IMR-90 (cell line): ENCODE results near the gene NOP9. TPM values are rescaled to one million over a fixed set of nuclear protein-coding genes. Genes with fewer than 3 reads are reported as not detected.

Source experiments
- ATAC-seq: fragments of 200-7000 bp; cut with Tn5 transposase; 2 replicates; pipeline ENCODE4 v1.9.1; 2020; ENCODE audit warnings: low read depth, mild to moderate bottlenecking, moderate library complexity
- BruUV-seq: library from RNA; stranded (reverse); fragments of 400-500 nt; replicated peaks from 2 replicates; lab custom pipeline; 2021; lab: Mats Ljungman, UMichigan
- CTCF ChIA-PET: fragments of 300-600 bp; formaldehyde crosslinking; extraction: SDS; loops from one replicate; lab custom pipeline; 2021; ENCODE audit warnings: antibody characterized with exemption; lab: Yijun Ruan, JAX
- POLR2A ChIA-PET: fragments of 300-600 bp; sonication (Branson Sonifier 250); formaldehyde crosslinking; loops from one replicate; lab custom pipeline; 2022; ENCODE audit warnings: antibody characterized with exemption; ENCODE audit not compliant: unreplicated experiment; lab: Charles Lee
- DNase-seq: peaks from one replicate; pipeline ENCODE4 v3.0.0; 2013
- H2AFZ ChIP-seq: replicated peaks from 2 replicates; pipeline ENCODE3; 2013; ENCODE audit warnings: low read length, mild to moderate bottlenecking; ENCODE audit not compliant: poor library complexity
- H2AK5ac ChIP-seq: 2 replicates; pipeline ENCODE4 v1.6.1; 2013; ENCODE audit warnings: low read depth, low read length, inconsistent platforms
- H2AK9ac ChIP-seq: replicated peaks from 2 replicates; pipeline ENCODE3; 2013; ENCODE audit warnings: mild to moderate bottlenecking, low read depth, low read length, moderate library complexity; ENCODE audit not compliant: poor library complexity
- H2BK120ac ChIP-seq: 2 replicates; pipeline ENCODE4 v1.6.1; 2013; ENCODE audit warnings: low read depth, low read length, inconsistent platforms
- H2BK15ac ChIP-seq: 3 replicates; pipeline ENCODE4 v1.6.1; 2013; ENCODE audit warnings: low read depth, low read length, inconsistent platforms
- H2BK20ac ChIP-seq: 2 replicates; pipeline ENCODE4 v1.6.1; 2013; ENCODE audit warnings: low read depth, mild to moderate bottlenecking, inconsistent platforms, low read length, moderate library complexity
- H2BK5ac ChIP-seq: 2 replicates; pipeline ENCODE4 v1.6.1; 2013; ENCODE audit warnings: mild to moderate bottlenecking, low read depth, low read length, inconsistent platforms; ENCODE audit not compliant: poor library complexity, severe bottlenecking
- H3K14ac ChIP-seq: replicated peaks from 2 replicates; pipeline ENCODE4 v1.6.1; 2013; ENCODE audit warnings: low read depth, low read length, inconsistent platforms
- H3K18ac ChIP-seq: 2 replicates; pipeline ENCODE4 v1.6.1; 2013; ENCODE audit warnings: low read depth, low read length, control low read depth
- H3K23ac ChIP-seq: 2 replicates; pipeline ENCODE4 v1.6.1; 2013; ENCODE audit warnings: low read depth, low read length, inconsistent platforms
- H3K27ac ChIP-seq: 2 replicates; pipeline ENCODE4 v1.5.1; 2013; ENCODE audit warnings: mild to moderate bottlenecking, control low read depth, low read length; ENCODE audit not compliant: insufficient read depth
- H3K27me3 ChIP-seq: 2 replicates; pipeline ENCODE4 v1.6.1; 2013; ENCODE audit warnings: low read length; ENCODE audit not compliant: control insufficient read depth, insufficient read depth
- H3K36me3 ChIP-seq: 2 replicates; pipeline ENCODE4 v1.6.1; 2013; ENCODE audit warnings: low read length, mixed read lengths; ENCODE audit not compliant: control insufficient read depth, insufficient read depth
- H3K4ac ChIP-seq: 2 replicates; pipeline ENCODE4 v1.6.1; 2013; ENCODE audit warnings: low read depth, low read length, inconsistent platforms
- H3K4me1 ChIP-seq: 2 replicates; pipeline ENCODE4 v1.6.1; 2013; ENCODE audit warnings: low read length, mixed read lengths; ENCODE audit not compliant: control insufficient read depth, insufficient read depth
- H3K4me2 ChIP-seq: 2 replicates; pipeline ENCODE4 v1.6.1; 2013; ENCODE audit warnings: low read depth, mild to moderate bottlenecking, control low read depth, low read length, moderate library complexity
- H3K4me3 ChIP-seq: 2 replicates; pipeline ENCODE4 v1.5.1; 2013; ENCODE audit warnings: low read depth, mild to moderate bottlenecking, control low read depth, low read length, moderate library complexity; ENCODE audit not compliant: insufficient read depth
- H3K56ac ChIP-seq: 2 replicates; pipeline ENCODE4 v1.6.1; 2013; ENCODE audit warnings: low read length, inconsistent platforms; ENCODE audit not compliant: insufficient read depth; ENCODE audit errors: extremely low read depth
- H3K79me1 ChIP-seq, 2 experiments: 2 replicates each; pipeline ENCODE4 v1.6.1; 2013; ENCODE audit warnings: low read length in 2 of 2, inconsistent platforms in 1 of 2, low read depth in 1 of 2
- H3K9ac ChIP-seq: 2 replicates; pipeline ENCODE4 v1.6.1; 2013; ENCODE audit warnings: low read depth, low read length, control low read depth
- H3K9me1 ChIP-seq: 2 replicates; pipeline ENCODE4 v1.6.1; 2013; ENCODE audit warnings: low read length, inconsistent platforms; ENCODE audit not compliant: insufficient read depth
- H3K9me3 ChIP-seq: 2 replicates; pipeline ENCODE4 v1.6.1; 2013; ENCODE audit warnings: low read length; ENCODE audit not compliant: control insufficient read depth, insufficient read depth
- H4K20me1 ChIP-seq: 2 replicates; pipeline ENCODE4 v1.6.1; 2013; ENCODE audit warnings: low read length, inconsistent platforms; ENCODE audit not compliant: insufficient read depth
- H4K5ac ChIP-seq: 2 replicates; pipeline ENCODE4 v1.6.1; 2013; ENCODE audit warnings: mild to moderate bottlenecking, low read depth, low read length, control low read depth
- H4K8ac ChIP-seq, 2 experiments: 2 replicates each; pipeline ENCODE4 v1.6.1; 2013; ENCODE audit warnings: low read depth in 2 of 2, low read length in 2 of 2, control low read depth in 1 of 2, inconsistent platforms in 1 of 2
- H4K91ac ChIP-seq: 2 replicates; pipeline ENCODE4 v1.6.1; 2013; ENCODE audit warnings: low read depth, low read length, inconsistent platforms; ENCODE audit not compliant: insufficient read depth
- BHLHE40 ChIP-seq: fragments of 150-350 bp; IDR thresholded peaks from 2 replicates; pipeline ENCODE4 v1.6.1; 2016; ENCODE audit warnings: mild to moderate bottlenecking, low read depth, low read length
- CEBPB ChIP-seq: IDR thresholded peaks from 2 replicates; pipeline ENCODE4 v1.6.1; 2012; ENCODE audit warnings: low read depth, low read length, improper control_type of control experiment
- CHD1 ChIP-seq: IDR thresholded peaks from 2 replicates; pipeline ENCODE4 v1.6.1; 2012; ENCODE audit warnings: low read depth, low read length, improper control_type of control experiment
- FOS ChIP-seq: fragments of 150-350 bp; IDR thresholded peaks from 2 replicates; pipeline ENCODE4 v1.6.1; 2016; ENCODE audit warnings: low read depth, low read length
- MAFK ChIP-seq: IDR thresholded peaks from 2 replicates; pipeline ENCODE4 v1.6.1; 2012; ENCODE audit warnings: low read depth, low read length, improper control_type of control experiment
- MAZ ChIP-seq: IDR thresholded peaks from 2 replicates; pipeline ENCODE4 v1.6.1; 2012; ENCODE audit warnings: low read depth, mild to moderate bottlenecking, low read length, improper control_type of control experiment, moderate library complexity, borderline replicate concordance
- MXI1 ChIP-seq: IDR thresholded peaks from 2 replicates; pipeline ENCODE4 v1.6.1; 2012; ENCODE audit warnings: low read depth, mild to moderate bottlenecking, low read length, moderate library complexity, borderline replicate concordance
- NFE2L2 ChIP-seq: fragments of 150-350 bp; IDR thresholded peaks from 2 replicates; pipeline ENCODE4 v1.6.1; 2016; ENCODE audit warnings: low read depth, mild to moderate bottlenecking, low read length
- POLR2A ChIP-seq: IDR thresholded peaks from 2 replicates; pipeline ENCODE4 v1.6.1; 2012; ENCODE audit warnings: mild to moderate bottlenecking, low read depth, low read length
- RAD21 ChIP-seq: IDR thresholded peaks from 2 replicates; pipeline ENCODE4 v1.6.1; 2012; ENCODE audit warnings: low read length, improper control_type of control experiment
- RCOR1 ChIP-seq: IDR thresholded peaks from 2 replicates; pipeline ENCODE4 v1.6.1; 2012; ENCODE audit warnings: mild to moderate bottlenecking, low read length, improper control_type of control experiment; ENCODE audit not compliant: insufficient replicate concordance
- RFX5 ChIP-seq: IDR thresholded peaks from 2 replicates; pipeline ENCODE4 v1.8.0; 2012; ENCODE audit warnings: low read depth, mild to moderate bottlenecking, low read length, moderate library complexity
- SMC3 ChIP-seq: fragments of 150-350 bp; IDR thresholded peaks from 2 replicates; pipeline ENCODE4 v1.6.1; 2016; ENCODE audit warnings: low read depth, mild to moderate bottlenecking, antibody characterized with exemption, low read length, moderate library complexity
- WGBS, 2 experiments: methylation state at CpG; one replicate each; pipeline versions ENCODE4 v1.1.5 to v1.1.7; 2013; ENCODE audit warnings: missing lambda C conversion rate in 2 of 2; ENCODE audit not compliant: insufficient read length in 1 of 2; ENCODE audit errors: extremely low coverage in 2 of 2; 5-methylcytosine and 5-hydroxymethylcytosine counted together
- dilution Hi-C: fragments of 300-500 bp; cut with HindIII; formaldehyde crosslinking; loops from one replicate; pipeline ENCODE4 v1.14.3; 2018; ENCODE audit warnings: low sequenced_read_pairs; ENCODE audit not compliant: unreplicated experiment
- in situ Hi-C: fragments of 300-500 bp; cut with MboI; formaldehyde crosslinking; loops from 3 replicates; pipeline ENCODE4 v1.14.3; 2019; ENCODE audit warnings: low sequenced_read_pairs, inconsistent platforms, mixed read lengths
- intact Hi-C: fragments of 100-400 bp; cut with micrococcal nuclease; formaldehyde crosslinking; loops from 2 replicates; pipeline ENCODE4 v1.10.0; 2022
- polyA plus RNA-seq, 3 experiments: library from polyadenylated mRNA; depleted of rRNA; stranded (reverse); fragments of >200 nt; gene quantifications; 2 replicates each; pipeline ENCODE4 v1.2.3, GENCODE V29; 2012; ENCODE audit warnings: low replicate concordance in 1 of 3
- total RNA-seq: library from RNA; depleted of rRNA; stranded (reverse); fragments of >200 nt; gene quantifications from 2 replicates; pipeline ENCODE4 v1.2.3, GENCODE V29; 2012
- TF ChIP-seq, protein P1 (sequence below): fragments of 150-350 bp; IDR thresholded peaks from 2 replicates; pipeline ENCODE4 v1.6.1; 2016; ENCODE audit warnings: low read depth, mild to moderate bottlenecking, low read length, moderate library complexity, borderline replicate concordance
- TF ChIP-seq, protein P2 (sequence below): conservative IDR thresholded peaks from 2 replicates; pipeline ENCODE4 v1.5.1; 2012; ENCODE audit warnings: mild to moderate bottlenecking, low read depth, low read length, improper control_type of control experiment
- TF ChIP-seq, protein P3 (sequence below): fragments of 150-350 bp; IDR thresholded peaks from 2 replicates; pipeline ENCODE4 v1.6.1; 2017; ENCODE audit warnings: mild to moderate bottlenecking, antibody characterized with exemption, low read length, low read depth

Gene NOP9
- total and polyA plus RNA-seq, 2 of the 4 experiments (the other 2 are of a cell fraction), result 11.8 to 25.8 TPM

DNA sequence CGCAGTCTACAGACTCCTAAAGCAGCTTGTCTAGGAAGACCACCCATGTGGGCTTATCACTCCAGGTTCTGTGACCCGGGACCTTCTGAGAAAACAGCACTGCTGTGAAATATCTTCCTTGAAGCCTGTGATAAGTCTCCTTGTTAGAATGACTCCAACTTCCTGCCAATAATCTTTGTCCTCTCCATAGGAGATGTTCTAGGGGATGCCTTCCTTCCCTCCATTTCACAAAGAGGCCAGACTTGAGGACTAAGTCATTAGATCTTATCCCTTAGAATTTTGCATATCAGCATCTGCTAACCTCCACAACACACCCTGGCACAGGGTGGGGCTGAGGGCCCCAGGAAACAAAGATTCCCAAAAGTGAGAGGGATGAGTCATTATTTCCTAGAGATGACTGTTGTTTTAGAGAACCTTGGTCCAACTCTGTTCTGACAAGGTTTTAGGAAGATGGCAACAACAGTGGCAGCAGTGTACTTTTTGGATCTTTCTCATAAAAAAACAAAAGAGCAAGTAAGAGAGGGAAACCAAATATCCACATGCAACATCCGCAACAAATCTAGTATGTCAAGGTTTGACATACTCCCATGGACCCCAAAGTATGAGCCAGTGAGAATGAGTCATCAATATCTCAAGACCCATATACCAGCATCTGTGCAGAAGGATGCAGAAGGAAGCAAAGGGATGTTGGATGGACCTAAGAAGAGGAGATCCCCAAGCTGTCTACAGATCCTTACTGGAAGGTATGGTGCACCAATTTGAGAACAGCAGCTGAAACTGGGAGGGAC is 17.7 kb downstream of the NOP9 start:
- Histone ChIP-seq H2AK5ac (no peak overlapping the region), H3K4ac (no peak overlapping the region), H4K20me1 (no peaks in the 10 kb centered on the region), H2BK120ac (no peak overlapping the region), H3K9me1 (peaks cover 6% of the 10 kb centered on the region), H4K8ac (no peak overlapping the region), H3K23ac (no peak overlapping the region), H3K79me1 (no peaks in the 10 kb centered on the region), H2BK20ac (no peak overlapping the region), H3K4me3 (no peak overlapping the region), H3K27ac (no peak overlapping the region), H4K5ac (no peak overlapping the region), H3K56ac (no peak overlapping the region), H3K4me1 (no peaks in the 10 kb centered on the region), H3K27me3 (peaks cover 43% of the 10 kb centered on the region), H2AK9ac (peak overlapping the region; percentile 79), H2BK15ac (no peak overlapping the region), H3K9ac (no peak overlapping the region), H3K14ac (no peak overlapping the region), H3K4me2 (no peak overlapping the region), H2AFZ (no peak overlapping the region), H3K9me3 (no peaks in the 10 kb centered on the region), H3K36me3 (no peaks in the 10 kb centered on the region), H3K18ac (no peak overlapping the region), H2BK5ac (no peak overlapping the region), H4K91ac (no peak overlapping the region)
- in situ Hi-C loops (no loop called here), dilution Hi-C loops (no loop called here), intact Hi-C loops (no loop called here)
- DNase-seq, result no peak
- ChIA-PET CTCF (no interaction called here), POLR2A (no interaction called here)
- no peak for ATAC-seq
- 100% methylated on average over 1 of the region's 3 CpGs; no CpG with 5 or more reads in 1 of the 2 experiments for WGBS, 2 experiments
- TF ChIP-seq, protein P1, sequence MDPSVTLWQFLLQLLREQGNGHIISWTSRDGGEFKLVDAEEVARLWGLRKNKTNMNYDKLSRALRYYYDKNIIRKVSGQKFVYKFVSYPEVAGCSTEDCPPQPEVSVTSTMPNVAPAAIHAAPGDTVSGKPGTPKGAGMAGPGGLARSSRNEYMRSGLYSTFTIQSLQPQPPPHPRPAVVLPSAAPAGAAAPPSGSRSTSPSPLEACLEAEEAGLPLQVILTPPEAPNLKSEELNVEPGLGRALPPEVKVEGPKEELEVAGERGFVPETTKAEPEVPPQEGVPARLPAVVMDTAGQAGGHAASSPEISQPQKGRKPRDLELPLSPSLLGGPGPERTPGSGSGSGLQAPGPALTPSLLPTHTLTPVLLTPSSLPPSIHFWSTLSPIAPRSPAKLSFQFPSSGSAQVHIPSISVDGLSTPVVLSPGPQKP, result no peak
- TF ChIP-seq POLR2A (no peak), RFX5 (no peak), FOS (no peak), CEBPB (no peak), CHD1 (no peak), SMC3 (no peak), MAFK (no peak), BHLHE40 (no peak), MAZ (no peak), RAD21 (no peak), NFE2L2 (no peak), MXI1 (no peak), RCOR1 (no peak)
- TF ChIP-seq, protein P2, sequence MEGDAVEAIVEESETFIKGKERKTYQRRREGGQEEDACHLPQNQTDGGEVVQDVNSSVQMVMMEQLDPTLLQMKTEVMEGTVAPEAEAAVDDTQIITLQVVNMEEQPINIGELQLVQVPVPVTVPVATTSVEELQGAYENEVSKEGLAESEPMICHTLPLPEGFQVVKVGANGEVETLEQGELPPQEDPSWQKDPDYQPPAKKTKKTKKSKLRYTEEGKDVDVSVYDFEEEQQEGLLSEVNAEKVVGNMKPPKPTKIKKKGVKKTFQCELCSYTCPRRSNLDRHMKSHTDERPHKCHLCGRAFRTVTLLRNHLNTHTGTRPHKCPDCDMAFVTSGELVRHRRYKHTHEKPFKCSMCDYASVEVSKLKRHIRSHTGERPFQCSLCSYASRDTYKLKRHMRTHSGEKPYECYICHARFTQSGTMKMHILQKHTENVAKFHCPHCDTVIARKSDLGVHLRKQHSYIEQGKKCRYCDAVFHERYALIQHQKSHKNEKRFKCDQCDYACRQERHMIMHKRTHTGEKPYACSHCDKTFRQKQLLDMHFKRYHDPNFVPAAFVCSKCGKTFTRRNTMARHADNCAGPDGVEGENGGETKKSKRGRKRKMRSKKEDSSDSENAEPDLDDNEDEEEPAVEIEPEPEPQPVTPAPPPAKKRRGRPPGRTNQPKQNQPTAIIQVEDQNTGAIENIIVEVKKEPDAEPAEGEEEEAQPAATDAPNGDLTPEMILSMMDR, result no peak
- TF ChIP-seq, protein P3, sequence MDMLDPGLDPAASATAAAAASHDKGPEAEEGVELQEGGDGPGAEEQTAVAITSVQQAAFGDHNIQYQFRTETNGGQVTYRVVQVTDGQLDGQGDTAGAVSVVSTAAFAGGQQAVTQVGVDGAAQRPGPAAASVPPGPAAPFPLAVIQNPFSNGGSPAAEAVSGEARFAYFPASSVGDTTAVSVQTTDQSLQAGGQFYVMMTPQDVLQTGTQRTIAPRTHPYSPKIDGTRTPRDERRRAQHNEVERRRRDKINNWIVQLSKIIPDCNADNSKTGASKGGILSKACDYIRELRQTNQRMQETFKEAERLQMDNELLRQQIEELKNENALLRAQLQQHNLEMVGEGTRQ, result no peak
- no TSS peak for BruUV-seq
